H1 (cell line): ENCODE measurements around the gene REG1B. TPM values are rescaled to one million over a fixed set of nuclear protein-coding genes. Genes with fewer than 3 reads are reported as not detected.

ENCODE experiments used
- ASH2L ChIP-seq: fragments of 200-600, 300-600 bp; sonication (generic); IDR thresholded peaks from one replicate; pipeline ENCODE4 v1.7.1; 2017; ENCODE audit warnings: low read length
- ATF3 ChIP-seq: IDR thresholded peaks from 2 replicates; pipeline ENCODE4 v1.6.1; 2011; ENCODE audit warnings: low read depth, mild to moderate bottlenecking, low read length; ENCODE audit not compliant: insufficient read depth
- CHD2 ChIP-seq: IDR thresholded peaks from 2 replicates; pipeline ENCODE4 v1.6.1; 2012; ENCODE audit warnings: low read length, improper control_type of control experiment
- GABPA ChIP-seq: IDR thresholded peaks from 2 replicates; pipeline ENCODE4 v1.6.1; 2011; ENCODE audit warnings: mild to moderate bottlenecking, low read length, moderate library complexity, borderline replicate concordance; ENCODE audit not compliant: insufficient read depth
- JUND ChIP-seq: IDR thresholded peaks from 2 replicates; pipeline ENCODE4 v1.6.1; 2011; ENCODE audit warnings: mild to moderate bottlenecking, improper control_type of control experiment, low read length
- MAFK ChIP-seq: IDR thresholded peaks from 2 replicates; pipeline ENCODE4 v1.6.1; 2012; ENCODE audit warnings: low read depth, mild to moderate bottlenecking, improper control_type of control experiment, low read length
- POLR2AphosphoS5 ChIP-seq: IDR thresholded peaks from 2 replicates; pipeline ENCODE4 v1.6.1; 2011; ENCODE audit warnings: low read depth, low read length
- SAP30 ChIP-seq: fragments of 300-600 bp; sonication (generic); IDR thresholded peaks from 2 replicates; pipeline ENCODE4 v1.7.1; 2012; ENCODE audit warnings: low read length, moderate library complexity, mild to moderate bottlenecking, inconsistent platforms; ENCODE audit not compliant: insufficient read depth, insufficient replicate concordance
- SP4 ChIP-seq: IDR thresholded peaks from 2 replicates; pipeline ENCODE4 v1.6.1; 2012; ENCODE audit warnings: low read length, inconsistent platforms
- polyA plus RNA-seq, 7 experiments: library from polyadenylated mRNA; depleted of rRNA in 3 of 7; stranded (reverse) in 5 of 7; unstranded in 2 of 7; fragments of >200 nt in 5 of 7; fragments of 200-250 nt in 2 of 7; gene quantifications; 1 replicate in 5 of 7; 2 replicates in 1 of 7; 4 replicates in 1 of 7; pipeline versions ENCODE4 v1.2.1 to v1.2.3, GENCODE V29; 2011 to 2013; ENCODE audit warnings: missing spikeins in 2 of 7, mixed read lengths in 2 of 7
- total RNA-seq: library from RNA; stranded (reverse); fragmentation: NEBNext Ultra II Directional; extraction: Animal tissue kit (Norgen Biotek cat#: 25700); gene quantifications from 2 replicates; pipeline ENCODE4 v1.2.1, GENCODE V29; 2021

The REG1B gene
- total and polyA plus RNA-seq, 2 of the 8 experiments (the other 6 are each of a cell fraction or from before 2014, with no cell fraction given): not detected

- TF ChIP-seq ATF3 (no peak), MAFK (no peak), GABPA (no peak), POLR2AphosphoS5 (no peak), CHD2 (no peak), ASH2L (no peak), JUND (no peak), SAP30 (no peak), SP4 (no peak)
These were observed 13.2 kb upstream of the REG1B start (continued) for GRCh38 chr2:79101024-79101423.
